NCI-H1105 treated with DMSO at 0.1 percent for 48 hours (cell line): ENCODE data around the gene CABP2.
"Not testable (repeated sequence)": the region's sequence is repeated elsewhere in the genome, so short reads cannot be mapped to it uniquely, and the experiment has no call there.

ENCODE experiments used
- DNase-seq: peaks from one replicate; lab custom pipeline; 2025; lab: John Stamatoyannopoulos, UW

Gene CABP2

GRCh38 chr11:67522844-67523555 is at the start of gene CABP2:
CABP2 (minus strand) TSS chr11:67523446; CDS start chr11:67523326, 120 bp downstream.
- no peak for DNase-seq

GRCh38 chr11:67572747-67573419 is 49.6 kb upstream of the CABP2 start:
- peak; percentile 49 for DNase-seq

DNA sequence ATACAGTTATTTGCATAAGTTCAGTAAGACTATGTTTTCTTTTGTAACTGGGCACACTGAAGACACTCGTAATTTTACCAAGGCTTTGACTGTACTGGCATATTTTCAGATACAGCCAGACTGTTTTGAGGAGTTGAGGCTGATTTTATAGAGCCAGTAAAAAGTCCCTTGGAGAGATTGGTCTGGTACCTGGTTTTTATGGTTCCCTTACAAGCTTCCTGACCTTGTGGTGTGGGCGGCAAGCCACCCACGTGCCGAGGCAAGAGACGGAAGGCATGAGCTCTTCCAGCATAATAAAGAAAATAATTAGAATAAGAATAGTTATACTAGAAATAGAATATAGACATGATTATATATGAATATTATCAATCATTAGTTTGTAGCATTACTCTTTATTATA is 49.1 kb upstream of the CABP2 start:
- DNase-seq: no peak

DNA sequence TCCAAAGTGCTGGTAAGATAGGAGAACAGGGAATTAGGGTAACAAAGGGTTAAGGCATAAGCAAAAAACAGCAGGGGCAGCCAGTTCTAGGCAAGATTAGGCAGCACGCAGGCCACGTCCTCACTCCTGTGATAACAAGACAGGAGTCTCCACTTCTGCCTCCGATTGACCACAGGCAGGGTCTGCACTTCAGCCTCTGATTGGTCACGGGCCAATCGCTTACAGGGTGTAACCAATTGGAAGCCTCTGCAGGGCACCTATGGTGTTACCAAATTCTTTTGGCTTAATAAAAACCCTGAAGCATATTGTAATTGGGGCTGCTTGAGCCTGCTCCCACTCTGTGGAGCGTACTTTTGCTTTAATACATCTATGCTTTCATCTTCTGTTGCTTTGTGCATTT is 48.2 kb upstream of the CABP2 start:
- DNase-seq: no peak

DNA sequence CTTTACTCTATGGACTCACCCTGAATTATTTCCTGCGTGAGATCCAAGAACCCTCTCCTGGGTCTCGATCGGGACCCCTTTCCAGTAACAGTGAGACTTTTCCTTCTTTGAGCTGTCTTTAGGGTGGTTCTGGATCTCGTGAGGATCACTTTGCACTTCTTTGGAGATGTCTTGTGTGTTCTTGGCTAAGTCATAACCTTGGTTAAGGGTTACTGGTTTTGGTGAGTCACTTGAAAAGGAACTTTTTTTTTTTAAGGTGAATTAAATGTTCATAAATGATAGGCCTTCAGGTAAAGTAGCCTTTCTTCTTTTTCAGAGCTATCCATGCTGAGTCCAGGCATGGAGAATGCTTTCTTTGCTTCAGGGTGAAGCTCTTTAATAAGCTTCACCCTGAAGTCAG is 41.0 kb upstream of the CABP2 start:
- DNase-seq: no peak

DNA sequence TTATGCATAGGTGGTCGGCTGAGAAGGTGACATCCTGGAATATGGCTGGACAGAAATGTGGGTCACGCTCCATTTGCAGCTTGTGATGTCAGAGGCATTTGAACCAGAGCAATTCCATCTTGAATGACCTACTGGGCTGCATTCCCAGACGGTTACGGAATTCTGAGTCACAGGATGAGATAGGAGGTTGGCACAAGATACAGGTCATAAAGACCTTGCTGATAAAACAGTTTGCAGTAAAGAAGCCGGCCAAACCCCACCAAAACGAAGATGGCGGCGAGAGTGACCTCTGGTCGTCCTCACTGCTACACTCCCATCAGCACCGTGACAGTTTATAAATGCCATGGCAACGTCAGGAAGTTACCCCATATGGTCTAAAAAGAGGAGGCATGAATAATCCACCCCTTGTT is 40.5 kb upstream of the CABP2 start:
- not testable (repeated sequence) for DNase-seq

DNA sequence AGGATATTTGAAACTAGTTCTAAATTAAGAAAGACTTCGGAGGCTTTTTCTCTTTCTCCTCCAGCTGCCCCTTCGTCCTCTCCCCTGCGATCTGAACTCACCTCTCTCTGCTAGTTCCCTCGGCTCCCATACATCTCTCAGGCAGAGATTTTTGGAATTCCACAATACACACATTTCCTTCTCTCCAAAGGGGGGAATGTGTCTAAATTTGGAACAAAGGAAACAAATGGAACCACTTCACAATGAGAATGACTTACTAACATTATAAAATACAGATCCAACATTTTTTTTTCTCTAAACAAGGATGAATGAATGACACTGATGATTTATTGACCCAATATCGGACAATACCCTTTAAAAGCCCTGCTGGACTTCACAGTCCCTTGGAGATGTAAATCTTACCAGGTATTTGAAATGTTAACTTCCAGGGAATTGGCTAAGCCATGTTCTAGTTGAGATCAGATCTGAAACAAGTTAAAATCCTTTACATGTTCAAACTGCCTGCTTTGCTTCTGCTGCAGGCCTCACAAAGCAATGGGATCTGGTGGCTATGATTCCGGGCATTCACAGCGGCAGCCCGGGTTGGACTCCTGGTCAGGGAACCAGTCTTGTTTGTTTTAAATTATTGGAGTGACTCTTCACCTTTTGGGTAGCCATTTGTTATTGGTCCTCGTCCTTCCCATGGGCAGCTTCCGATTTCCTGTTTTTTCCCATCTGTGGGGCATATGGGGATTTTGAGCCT is 39.9 kb upstream of the CABP2 start:
- no peak for DNase-seq

GRCh38 chr11:67561971-67562619 is 38.8 kb upstream of the CABP2 start:
- no peak for DNase-seq

- DNase-seq: no peak
These were observed 35.0 kb upstream of the CABP2 start for GRCh38 chr11:67558084-67558772.

GRCh38 chr11:67556244-67556643 is 33.0 kb upstream of the CABP2 start:
- no peak for DNase-seq

DNA sequence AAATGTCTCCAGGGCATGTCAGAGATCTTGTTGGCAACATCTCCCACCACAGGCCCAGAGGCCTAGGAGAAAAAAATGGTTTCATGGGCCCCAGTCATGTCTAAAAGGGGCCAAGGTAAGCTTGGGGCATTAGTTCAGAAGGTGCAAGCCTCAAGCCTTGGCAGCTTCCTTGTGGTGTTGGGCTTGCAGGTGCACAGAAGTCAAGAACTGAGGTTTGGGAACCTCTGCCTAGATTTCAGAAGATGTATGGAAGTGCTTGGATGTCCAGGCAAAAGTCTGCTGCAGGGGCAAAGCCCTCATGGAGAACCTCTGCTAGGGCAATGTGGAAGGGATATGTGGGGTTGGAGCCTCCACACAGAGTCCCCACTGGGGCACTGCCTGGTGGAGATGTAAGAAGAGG is 28.5 kb upstream of the CABP2 start:
- DNase-seq: not testable (repeated sequence)

DNA sequence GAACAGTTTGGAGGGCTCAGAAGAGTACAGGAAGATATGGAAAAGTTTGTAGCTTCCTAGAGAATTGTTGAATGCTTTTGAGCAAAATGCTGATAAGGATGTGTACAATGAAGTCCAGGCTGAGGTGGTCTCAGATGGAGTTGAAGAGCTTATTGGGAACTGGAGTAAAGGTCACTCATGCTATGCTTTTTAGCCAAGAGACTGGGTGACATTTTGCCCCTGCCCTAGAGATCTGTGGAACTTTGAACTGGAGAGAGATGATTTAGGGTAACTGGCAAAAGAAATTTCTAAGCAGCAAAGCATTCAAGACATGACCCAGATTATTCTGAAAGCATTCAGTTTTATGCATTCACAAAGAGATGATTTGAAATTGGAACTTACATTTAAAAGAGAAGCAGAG is 27.9 kb upstream of the CABP2 start:
- DNase-seq: no peak

GRCh38 chr11:67548555-67549110 is 25.4 kb upstream of the CABP2 start:
- DNase-seq: no peak

DNA sequence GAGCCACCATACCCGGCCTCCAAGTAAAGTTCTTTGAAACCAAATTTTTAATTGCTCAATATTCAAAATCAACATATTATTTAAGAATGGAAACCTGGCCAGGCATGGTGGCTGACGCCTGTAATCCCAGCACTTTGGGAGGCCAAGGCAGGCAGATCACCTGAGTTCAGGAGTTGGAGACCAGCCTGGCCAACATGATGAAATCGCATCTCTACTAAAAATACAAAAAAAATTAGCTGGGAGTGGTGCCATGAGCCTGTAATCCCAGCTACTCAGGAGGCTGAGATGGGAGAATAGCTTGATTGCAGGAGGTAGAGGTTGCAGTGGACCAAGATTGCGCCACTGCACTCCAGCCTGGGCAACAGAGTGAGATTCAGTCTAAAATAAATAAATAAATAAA is 24.9 kb upstream of the CABP2 start:
- not testable (repeated sequence) for DNase-seq

DNA sequence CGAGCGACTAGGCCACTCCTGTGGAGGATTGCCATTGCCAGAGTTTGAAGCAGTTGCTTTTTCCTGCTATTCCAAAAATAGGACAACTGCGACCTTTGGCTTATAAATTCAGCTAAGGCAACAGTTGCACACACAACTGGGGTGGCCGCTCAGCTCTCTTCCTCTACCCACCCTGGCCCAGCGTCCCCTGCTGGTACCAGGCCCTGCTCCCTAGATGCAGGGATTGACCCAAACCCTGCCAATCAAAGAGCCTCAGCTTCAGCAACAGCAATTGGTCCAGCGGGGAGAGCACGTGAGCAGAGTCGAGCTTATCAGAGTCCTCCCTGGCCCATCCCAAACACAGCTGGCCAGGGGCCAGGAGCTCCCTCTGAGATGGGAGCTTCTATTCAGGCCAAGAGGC is 22.0 kb upstream of the CABP2 start:
- DNase-seq: peak; percentile 12

GRCh38 chr11:67544616-67545242 is 21.5 kb upstream of the CABP2 start:
- DNase-seq: no peak

GRCh38 chr11:67543585-67543984 is 20.3 kb upstream of the CABP2 start:
- no peak for DNase-seq

GRCh38 chr11:67542971-67543370 is 19.7 kb upstream of the CABP2 start:
- DNase-seq: no peak

DNA sequence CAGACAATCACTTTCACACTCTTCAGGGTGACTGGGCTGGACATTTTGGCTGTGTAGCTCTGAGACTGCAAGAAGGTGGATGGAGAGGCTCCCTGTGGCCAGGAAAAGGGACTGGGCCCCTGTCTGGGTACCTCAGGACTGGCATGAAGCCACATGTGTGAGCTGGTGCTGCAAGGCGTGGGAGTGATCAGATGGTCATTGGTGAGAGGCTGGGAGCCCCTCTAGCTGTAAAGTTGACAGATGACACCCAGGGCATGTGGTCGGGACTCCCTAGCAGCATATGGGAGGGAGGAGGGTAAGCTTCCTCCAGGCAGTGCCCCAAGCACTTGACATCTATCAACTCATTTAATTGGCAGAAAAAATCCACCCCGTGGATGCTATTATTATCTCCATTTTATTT is 18.9 kb upstream of the CABP2 start:
- no peak for DNase-seq

- no peak for DNase-seq
These were observed 18.0 kb upstream of the CABP2 start for GRCh38 chr11:67541198-67541597.

GRCh38 chr11:67539550-67539949 is 16.3 kb upstream of the CABP2 start:
- no peak for DNase-seq
